GM13977 (cell line): ENCODE results near the gene JMJD1C.

Experiments
- DNase-seq: peaks from one replicate; pipeline ENCODE4 v3.0.0; 2012; ENCODE audit warnings: low spot score
- CTCF ChIP-seq: IDR thresholded peaks from 2 replicates; pipeline ENCODE4 v1.5.1; 2012; ENCODE audit warnings: mild to moderate bottlenecking, control low read depth; ENCODE audit not compliant: insufficient read depth; ENCODE audit errors: extremely low read depth, missing control alignments
- in situ Hi-C: fragments of 300-500 bp; cut with MboI; formaldehyde crosslinking; loops from one replicate; pipeline ENCODE4 v1.12.0; 2022; ENCODE audit warnings: low sequenced_read_pairs, low pct_unique_long_range_greater_than_20kb, mixed read lengths, inconsistent platforms; ENCODE audit not compliant: unreplicated experiment

The JMJD1C gene

GRCh38 chr10:63424576-63424975, 41.2 kb downstream of the JMJD1C start:
- no peak for TF ChIP-seq CTCF
- DNase-seq = no peak
- in situ Hi-C loops = no loop called here

- in situ Hi-C loops = no loop called here
- TF ChIP-seq CTCF = no peak
- DNase-seq = no peak
Measured at GRCh38 chr10:63423494-63423893, 42.3 kb downstream of the JMJD1C start.

GRCh38 chr10:63421591-63421990, 44.2 kb downstream of the JMJD1C start:
- in situ Hi-C loops = no loop called here
- TF ChIP-seq CTCF = no peak

GRCh38 chr10:63416376-63416775, 49.4 kb downstream of the JMJD1C start:
- no peak for TF ChIP-seq CTCF
- DNase-seq = no peak
- in situ Hi-C loops = no loop called here

More at GRCh38 chr10:63421591-63421990, 44.2 kb downstream of the JMJD1C start:
- peak; percentile 45 for DNase-seq

- TF ChIP-seq CTCF = no peak
- in situ Hi-C loops = no loop called here
- no peak for DNase-seq
Measured at GRCh38 chr10:63415640-63416244, 50.0 kb downstream of the JMJD1C start.

- in situ Hi-C loops = no loop called here
- TF ChIP-seq CTCF = no peak
- DNase-seq = no peak
Measured at GRCh38 chr10:63414481-63415260, 51.1 kb downstream of the JMJD1C start.
